Keratinocyte (primary cell): Measurements from ENCODE around the gene LMTK2. TPM values are rescaled to one million over a fixed set of nuclear protein-coding genes. Genes with fewer than 3 reads are reported as not detected.

Experiments
- DNase-seq: peaks from one replicate; pipeline ENCODE4 v3.0.0-alpha.2; 2011; ENCODE audit warnings: low read depth, missing footprints, low spot score
- FAIRE-seq: peaks from 2 replicates; lab custom pipeline; 2011; peaks lifted over from hg19 to GRCh38; lab: Jason Lieb, UNC
- H2AFZ ChIP-seq: 2 replicates; pipeline ENCODE4 v1.6.0; 2012; ENCODE audit warnings: low read length, control low read depth, inconsistent platforms; ENCODE audit not compliant: control insufficient read depth
- H3K27ac ChIP-seq: 2 replicates; pipeline ENCODE4 v1.5.1; 2011; ENCODE audit warnings: low read length; ENCODE audit not compliant: control insufficient read depth, insufficient read depth
- H3K27me3 ChIP-seq: 3 replicates; pipeline ENCODE4 v1.6.0; 2011; ENCODE audit warnings: low read length; ENCODE audit not compliant: control insufficient read depth, insufficient read depth; ENCODE audit errors: extremely low read depth
- H3K36me3 ChIP-seq, 2 experiments: 2 replicates in 1 of 2; 3 replicates in 1 of 2; pipeline ENCODE4 v1.5.1; 2011; ENCODE audit warnings: low read length in 2 of 2, mild to moderate bottlenecking in 1 of 2; ENCODE audit not compliant: control insufficient read depth in 2 of 2, insufficient read depth in 2 of 2; ENCODE audit errors: extremely low read depth in 1 of 2
- H3K4me1 ChIP-seq: 3 replicates; pipeline ENCODE4 v1.5.1; 2011; ENCODE audit warnings: low read length; ENCODE audit not compliant: control insufficient read depth, insufficient read depth; ENCODE audit errors: extremely low read depth
- H3K4me2 ChIP-seq: 3 replicates; pipeline ENCODE4 v1.6.0; 2011; ENCODE audit warnings: low read depth, low read length; ENCODE audit not compliant: control insufficient read depth, insufficient read depth; ENCODE audit errors: extremely low read depth
- H3K4me3 ChIP-seq, 3 experiments: fragments of 200-600 bp in 1 of 3; sonication (generic) in 1 of 3; 2 replicates in 2 of 3; 3 replicates in 1 of 3; pipeline ENCODE4 v1.5.1; 2011 to 2016; ENCODE audit warnings: low read length in 3 of 3, mild to moderate bottlenecking in 3 of 3, control low read depth in 2 of 3, inconsistent platforms in 1 of 3, low read depth in 1 of 3, mixed read lengths in 1 of 3, mixed run types in 1 of 3, moderate library complexity in 1 of 3; ENCODE audit not compliant: control insufficient read depth in 2 of 3, insufficient read depth in 2 of 3; ENCODE audit errors: extremely low read depth in 1 of 3
- H3K79me2 ChIP-seq: 2 replicates; pipeline ENCODE4 v1.6.0; 2012; ENCODE audit warnings: low read length; ENCODE audit not compliant: control insufficient read depth, insufficient read depth
- H3K9ac ChIP-seq: 3 replicates; pipeline ENCODE4 v1.6.0; 2011; ENCODE audit warnings: low read length; ENCODE audit not compliant: control insufficient read depth, insufficient read depth; ENCODE audit errors: extremely low read depth
- H3K9me1 ChIP-seq: 3 replicates; pipeline ENCODE4 v1.6.0; 2011; ENCODE audit warnings: low read length; ENCODE audit not compliant: control insufficient read depth, insufficient read depth; ENCODE audit errors: extremely low read depth
- H3K9me3 ChIP-seq: 2 replicates; pipeline ENCODE4 v1.5.1; 2012; ENCODE audit warnings: low read depth, low read length; ENCODE audit not compliant: control insufficient read depth
- H4K20me1 ChIP-seq: 3 replicates; pipeline ENCODE4 v1.6.0; 2011; ENCODE audit warnings: low read length; ENCODE audit not compliant: control insufficient read depth, insufficient read depth; ENCODE audit errors: extremely low read depth
- EZH2 ChIP-seq: IDR thresholded peaks from one replicate; pipeline ENCODE4 v1.6.1; 2012; ENCODE audit warnings: inconsistent platforms, mild to moderate bottlenecking, low read length, moderate library complexity
- dilution Hi-C: fragments of 300-500 bp; cut with MboI; formaldehyde crosslinking; loops from one replicate; pipeline ENCODE4 v1.7.0; 2020; ENCODE audit warnings: low sequenced_read_pairs; ENCODE audit not compliant: extremely low pct_ligation_motif_present
- polyA plus RNA-seq, 5 experiments: library from polyadenylated mRNA; depleted of rRNA in 3 of 5; stranded (reverse) in 3 of 5; stranded (forward) in 1 of 5; unstranded in 1 of 5; fragments of >200 nt; gene quantifications; 1 replicate in 1 of 5; 2 replicates in 3 of 5; 3 replicates in 1 of 5; pipeline versions ENCODE4 v1.2.1 to v1.2.3, GENCODE V29; 2011 to 2012; ENCODE audit warnings: missing spikeins in 2 of 5, low read depth in 1 of 5, low replicate concordance in 1 of 5
- TF ChIP-seq, protein P1 (sequence below), 3 experiments: IDR thresholded peaks in 1 of 3; conservative IDR thresholded peaks in 1 of 3; optimal IDR thresholded peaks in 1 of 3; 2 replicates in 2 of 3; 3 replicates in 1 of 3; pipeline versions ENCODE3 to v1.5.1; 2011; ENCODE audit warnings: low read length in 3 of 3, mild to moderate bottlenecking in 3 of 3, moderate library complexity in 2 of 3, control low read depth in 1 of 3, inconsistent platforms in 1 of 3; ENCODE audit not compliant: insufficient read depth in 2 of 3; ENCODE audit errors: extremely low read depth in 1 of 3

Gene LMTK2
- polyA plus RNA-seq, 1 donor (not counting 4 experiments of a cell fraction or from before 2014, with no cell fraction given), result 6.6 TPM

DNA sequence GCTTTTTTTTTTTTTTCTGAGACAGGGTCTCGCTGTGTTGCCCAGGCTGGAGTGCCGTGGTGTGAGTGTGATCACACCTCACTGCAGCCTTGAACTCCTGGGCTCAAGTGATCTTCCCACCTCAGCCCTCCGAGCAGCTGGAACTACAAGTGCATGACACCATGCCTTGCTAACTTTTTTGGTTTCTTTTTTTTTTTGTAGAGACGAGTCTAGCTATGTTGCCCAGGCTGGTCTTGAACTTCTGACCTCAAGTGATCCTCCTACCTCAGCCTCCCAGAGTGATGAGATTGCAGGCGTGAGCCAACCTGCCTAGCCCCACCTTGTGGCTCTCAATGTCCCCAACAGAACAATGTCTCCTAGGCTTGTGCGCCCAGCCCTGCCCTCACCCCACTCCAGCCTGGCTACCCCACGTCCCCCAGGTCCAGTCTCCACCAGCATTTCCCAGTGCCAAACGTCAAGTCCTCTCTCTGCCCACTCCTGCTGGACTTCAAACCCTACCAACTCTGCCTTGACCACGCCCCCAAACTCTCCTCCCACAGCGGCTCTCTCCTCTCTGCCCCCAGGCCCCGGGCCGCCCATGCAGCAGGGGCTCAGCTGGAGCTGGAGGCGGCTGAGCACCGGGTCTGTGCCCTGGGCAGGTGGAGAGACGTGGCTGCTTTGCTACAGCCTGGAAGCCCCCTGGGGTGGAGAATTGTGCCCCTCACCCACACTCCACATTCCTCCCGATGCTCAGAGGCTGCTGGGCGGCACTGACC lies 123.5 kb downstream of the LMTK2 start:
- dilution Hi-C loops, result no loop called here
- FAIRE-seq (no peak), DNase-seq (no peak)
- Histone ChIP-seq H3K27ac (no peak overlapping the region), H3K79me2 (no peaks in the 10 kb centered on the region), H3K4me3 (no peak overlapping the region), H3K9me1 (no peaks in the 10 kb centered on the region), H3K4me1 (no peaks in the 10 kb centered on the region), H2AFZ (no peak overlapping the region), H3K36me3 (peaks cover 0 to 2% of the 10 kb centered on the region in 2 experiments), H3K9ac (no peak overlapping the region), H3K4me2 (no peak overlapping the region), H3K27me3 (no peaks in the 10 kb centered on the region), H3K9me3 (no peaks in the 10 kb centered on the region), H4K20me1 (no peaks in the 10 kb centered on the region)
- no peak for TF ChIP-seq EZH2
- TF ChIP-seq, protein P1, sequence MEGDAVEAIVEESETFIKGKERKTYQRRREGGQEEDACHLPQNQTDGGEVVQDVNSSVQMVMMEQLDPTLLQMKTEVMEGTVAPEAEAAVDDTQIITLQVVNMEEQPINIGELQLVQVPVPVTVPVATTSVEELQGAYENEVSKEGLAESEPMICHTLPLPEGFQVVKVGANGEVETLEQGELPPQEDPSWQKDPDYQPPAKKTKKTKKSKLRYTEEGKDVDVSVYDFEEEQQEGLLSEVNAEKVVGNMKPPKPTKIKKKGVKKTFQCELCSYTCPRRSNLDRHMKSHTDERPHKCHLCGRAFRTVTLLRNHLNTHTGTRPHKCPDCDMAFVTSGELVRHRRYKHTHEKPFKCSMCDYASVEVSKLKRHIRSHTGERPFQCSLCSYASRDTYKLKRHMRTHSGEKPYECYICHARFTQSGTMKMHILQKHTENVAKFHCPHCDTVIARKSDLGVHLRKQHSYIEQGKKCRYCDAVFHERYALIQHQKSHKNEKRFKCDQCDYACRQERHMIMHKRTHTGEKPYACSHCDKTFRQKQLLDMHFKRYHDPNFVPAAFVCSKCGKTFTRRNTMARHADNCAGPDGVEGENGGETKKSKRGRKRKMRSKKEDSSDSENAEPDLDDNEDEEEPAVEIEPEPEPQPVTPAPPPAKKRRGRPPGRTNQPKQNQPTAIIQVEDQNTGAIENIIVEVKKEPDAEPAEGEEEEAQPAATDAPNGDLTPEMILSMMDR (optimal IDR thresholded peaks at IDR 0.05 in 1 of 3, IDR thresholded peaks at IDR 0.05 in 1 of 3, conservative IDR thresholded peaks at IDR 0.05 in 1 of 3; ENCODE audit: extremely low read depth in 1 of 3, insufficient read depth in 2 of 3, low read length in 3 of 3), result no peak

- Histone ChIP-seq H3K4me1 (no peaks in the 10 kb centered on the region), H3K79me2 (no peaks in the 10 kb centered on the region), H3K36me3 (peaks cover 0 to 1% of the 10 kb centered on the region in 2 experiments), H3K9me1 (no peaks in the 10 kb centered on the region), H3K9ac (no peak overlapping the region), H3K27me3 (no peaks in the 10 kb centered on the region), H4K20me1 (no peaks in the 10 kb centered on the region), H3K9me3 (no peaks in the 10 kb centered on the region), H3K4me2 (no peak overlapping the region), H3K27ac (no peak overlapping the region), H2AFZ (no peak overlapping the region), H3K4me3 (no peak overlapping the region)
- FAIRE-seq (no peak), DNase-seq (no peak)
- dilution Hi-C loops, result no loop called here
- TF ChIP-seq, protein P1 (optimal IDR thresholded peaks at IDR 0.05 in 1 of 3, IDR thresholded peaks at IDR 0.05 in 1 of 3, conservative IDR thresholded peaks at IDR 0.05 in 1 of 3; ENCODE audit: extremely low read depth in 1 of 3, insufficient read depth in 2 of 3, low read length in 3 of 3), result no peak
- TF ChIP-seq EZH2, result no peak
These were observed 124.2 kb downstream of the LMTK2 start for GRCh38 chr7:98230746-98231471.
